ENCODE measurements around the gene TNS4.

- TF ChIP-seq POLR2A (IDR thresholded peaks at IDR 0.05; ENCODE audit: low read length), result no peak
- TF ChIP-seq GATA1 (IDR thresholded peaks at IDR 0.05; ENCODE audit: low read depth, low read length), result no peak
Observed at GRCh38 chr17:40517981-40518380, 16.6 kb upstream of the TNS4 start.

Data from erythroblast (primary cell).